NCI-H2029 (cell line): ENCODE results near the gene MPP7.
"Not testable (repeated sequence)": the region's sequence is repeated elsewhere in the genome, so short reads cannot be mapped to it uniquely, and the experiment has no call there.

Experiments
- DNase-seq: peaks from one replicate; lab custom pipeline; 2025; lab: John Stamatoyannopoulos, UW

The MPP7 gene

GRCh38 chr10:28302638-28303488, at the start of gene MPP7:
TSS of gene MPP7 (minus strand) at chr10:28303064. CDS start at chr10:28238604, 64,460 bp downstream.
- DNase-seq, result peak; percentile 93

- no peak for DNase-seq
Observed at GRCh38 chr10:28349892-28350291, 47.0 kb upstream of the MPP7 start.

GRCh38 chr10:28343987-28344895, 41.4 kb upstream of the MPP7 start:
- DNase-seq, result no peak

- no peak for DNase-seq
Observed at GRCh38 chr10:28343252-28343651, 40.4 kb upstream of the MPP7 start.

GRCh38 chr10:28341679-28342078, 38.8 kb upstream of the MPP7 start:
- DNase-seq, result not testable (repeated sequence)

- no peak for DNase-seq
Observed at GRCh38 chr10:28332726-28333125, 29.9 kb upstream of the MPP7 start.

GRCh38 chr10:28331841-28332240, 29.0 kb upstream of the MPP7 start:
- no peak for DNase-seq

- no peak for DNase-seq
Observed at GRCh38 chr10:28331066-28331465, 28.2 kb upstream of the MPP7 start.

- no peak for DNase-seq
Observed at GRCh38 chr10:28328346-28328745, 25.5 kb upstream of the MPP7 start.

GRCh38 chr10:28327491-28327880, 24.6 kb upstream of the MPP7 start:
- DNase-seq, result no peak

- DNase-seq, result no peak
Observed at GRCh38 chr10:28326516-28327490, 23.9 kb upstream of the MPP7 start.

GRCh38 chr10:28320799-28321198, 17.9 kb upstream of the MPP7 start:
- DNase-seq, result no peak

- DNase-seq, result no peak
Observed at GRCh38 chr10:28320090-28320489, 17.2 kb upstream of the MPP7 start.

- DNase-seq, result not testable (repeated sequence)
Observed at GRCh38 chr10:28319061-28319460, 16.2 kb upstream of the MPP7 start.

GRCh38 chr10:28318626-28319025, 15.8 kb upstream of the MPP7 start:
- no peak for DNase-seq

- no peak for DNase-seq
Observed at GRCh38 chr10:28317760-28318159, 14.9 kb upstream of the MPP7 start.

- no peak for DNase-seq
Observed at GRCh38 chr10:28316696-28317095, 13.8 kb upstream of the MPP7 start.

- no peak for DNase-seq
Observed at GRCh38 chr10:28315140-28315539, 12.3 kb upstream of the MPP7 start.

- no peak for DNase-seq
Observed at GRCh38 chr10:28314211-28314610, 11.3 kb upstream of the MPP7 start.

GRCh38 chr10:28312572-28312971, 9.7 kb upstream of the MPP7 start:
- DNase-seq, result no peak

GRCh38 chr10:28311104-28311503, 8.2 kb upstream of the MPP7 start:
- no peak for DNase-seq

- DNase-seq, result peak; percentile 16
Observed at GRCh38 chr10:28307267-28307666, 4.4 kb upstream of the MPP7 start.
